OCI-LY1 (cell line): Measurements from ENCODE around the gene CLPTM1L.

Source experiments
- H2AFZ ChIP-seq: fragments of 200-600 bp; sonication (generic), shearing (Covaris generic); 2 replicates; pipeline ENCODE4 v1.6.0; 2014; ENCODE audit warnings: antibody characterized with exemption, mild to moderate bottlenecking, low read length
- H3F3A ChIP-seq: fragments of 200-600 bp; sonication (generic), shearing (Covaris generic); 2 replicates; pipeline ENCODE4 v1.6.0; 2014; ENCODE audit warnings: mild to moderate bottlenecking, antibody characterized with exemption, low read length, moderate library complexity; ENCODE audit not compliant: insufficient read depth
- H3K27ac ChIP-seq: fragments of 200-600 bp; sonication (generic); 2 replicates; pipeline ENCODE4 v1.5.1; 2014; ENCODE audit warnings: low read length, mixed run types, mild to moderate bottlenecking, low read depth; ENCODE audit not compliant: poor library complexity, severe bottlenecking
- H3K27me3 ChIP-seq: fragments of 200-600 bp; sonication (generic); 2 replicates; pipeline ENCODE4 v1.6.0; 2014; ENCODE audit warnings: antibody characterized with exemption, mild to moderate bottlenecking, low read length, moderate library complexity; ENCODE audit not compliant: insufficient read depth
- H3K36me3 ChIP-seq: fragments of 200-600 bp; sonication (generic); 2 replicates; pipeline ENCODE4 v1.6.1; 2014; ENCODE audit warnings: mild to moderate bottlenecking, antibody characterized with exemption, low read length, moderate library complexity, mixed read lengths; ENCODE audit not compliant: insufficient read depth
- H3K4me1 ChIP-seq: fragments of 200-600 bp; sonication (generic); 2 replicates; pipeline ENCODE4 v1.5.1; 2014; ENCODE audit warnings: mild to moderate bottlenecking, low read length, moderate library complexity; ENCODE audit not compliant: insufficient read depth, severe bottlenecking
- H3K4me2 ChIP-seq: fragments of 200-600 bp; sonication (generic), shearing (Covaris generic); 2 replicates; pipeline ENCODE4 v1.6.1; 2014; ENCODE audit warnings: low read length
- H3K4me3 ChIP-seq: fragments of 200-600 bp; sonication (generic); 2 replicates; pipeline ENCODE4 v1.5.1; 2014; ENCODE audit warnings: low read length, low read depth, mild to moderate bottlenecking, mixed read lengths; ENCODE audit not compliant: poor library complexity, severe bottlenecking
- H3K79me2 ChIP-seq: fragments of 200-600 bp; shearing (Covaris generic); 2 replicates; pipeline ENCODE4 v1.6.1; 2016; ENCODE audit warnings: mixed run types, low read length, mixed read lengths; ENCODE audit not compliant: insufficient read depth
- H3K9ac ChIP-seq: fragments of 200-600 bp; sonication (generic), shearing (Covaris generic); 2 replicates; pipeline ENCODE4 v1.6.1; 2014; ENCODE audit warnings: mild to moderate bottlenecking, low read length, mixed read lengths
- H3K9me2 ChIP-seq: fragments of 200-600 bp; sonication (generic), shearing (Covaris generic); 2 replicates; pipeline ENCODE4 v1.6.1; 2014; ENCODE audit warnings: low read depth, mild to moderate bottlenecking, low read length, mixed read lengths
- H3K9me3 ChIP-seq: fragments of 200-600 bp; shearing (Covaris generic); 2 replicates; pipeline ENCODE4 v1.6.1; 2014; ENCODE audit warnings: low read length, mixed read lengths
- H4K20me1 ChIP-seq: fragments of 200-600 bp; sonication (generic), shearing (Covaris generic); 2 replicates; pipeline ENCODE4 v1.6.0; 2016; ENCODE audit warnings: mild to moderate bottlenecking, low read length; ENCODE audit not compliant: insufficient read depth
- EZH2 ChIP-seq: fragments of 200-600 bp; sonication (generic), shearing (Covaris generic); IDR thresholded peaks from 2 replicates; pipeline ENCODE4 v1.8.0; 2017; ENCODE audit warnings: borderline replicate concordance, mixed run types, mild to moderate bottlenecking, antibody characterized with exemption, low read length, moderate library complexity, mixed read lengths
- TF ChIP-seq, protein P1 (sequence below): fragments of 200-600 bp; sonication (generic), shearing (Covaris generic); IDR thresholded peaks from 2 replicates; pipeline ENCODE4 v1.5.1; 2017; ENCODE audit warnings: mild to moderate bottlenecking, antibody characterized with exemption, low read length, moderate library complexity, mixed read lengths

CLPTM1L gene

DNA sequence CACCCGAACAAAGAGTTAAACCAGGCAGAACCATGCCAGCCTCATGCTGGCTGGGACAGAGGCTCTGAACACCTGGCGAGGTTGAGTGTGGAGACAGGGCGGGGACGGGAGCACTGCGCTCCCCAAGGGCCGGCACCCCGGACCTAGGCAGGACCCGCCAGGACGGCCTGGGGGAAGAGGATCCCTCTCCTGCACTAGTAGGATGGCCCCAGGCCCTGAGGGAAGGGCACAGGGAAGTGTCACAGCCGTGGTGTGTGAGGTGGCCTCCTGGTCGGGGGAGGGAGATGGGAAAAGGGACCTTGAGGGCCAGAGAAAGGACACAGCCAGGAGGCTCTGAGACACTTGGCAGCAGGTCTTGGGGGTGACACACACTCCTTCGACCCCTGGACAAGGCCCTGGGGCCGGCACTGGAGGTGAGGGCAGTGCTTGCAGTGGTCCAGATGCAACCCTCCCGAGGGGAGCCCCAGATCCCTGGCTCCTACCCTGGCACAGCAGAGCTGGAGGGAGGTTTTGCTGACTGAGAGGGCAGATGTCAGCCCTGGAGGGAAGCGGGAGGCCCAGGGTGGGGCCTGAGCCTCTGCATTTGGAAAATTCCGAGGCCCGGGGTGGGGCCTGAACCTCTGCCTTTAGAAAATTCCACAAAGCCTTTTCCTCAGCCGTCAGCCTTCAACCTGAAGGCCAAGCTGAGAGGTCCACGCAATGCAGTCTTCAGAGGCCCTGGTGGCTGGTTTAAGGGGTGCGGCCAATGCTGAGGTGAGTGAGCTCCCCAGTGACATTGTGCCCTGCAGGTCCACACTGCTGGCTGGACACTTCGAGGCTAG, 25.3 kb downstream of the CLPTM1L start:
- Histone ChIP-seq H3K36me3 (peaks cover 75% of the 10 kb centered on the region), H3K27ac (peak overlapping the region; percentile 100), H3F3A (peaks cover 16% of the 10 kb centered on the region), H3K4me3 (no peak overlapping the region), H3K27me3 (no peaks in the 10 kb centered on the region), H3K9me3 (no peaks in the 10 kb centered on the region), H2AFZ (no peak overlapping the region), H3K79me2 (no peaks in the 10 kb centered on the region), H4K20me1 (no peaks in the 10 kb centered on the region), H3K9ac (no peak overlapping the region), H3K4me1 (peaks cover 33% of the 10 kb centered on the region), H3K9me2 (no peaks in the 10 kb centered on the region), H3K4me2 (no peak overlapping the region)
- TF ChIP-seq, protein P1, sequence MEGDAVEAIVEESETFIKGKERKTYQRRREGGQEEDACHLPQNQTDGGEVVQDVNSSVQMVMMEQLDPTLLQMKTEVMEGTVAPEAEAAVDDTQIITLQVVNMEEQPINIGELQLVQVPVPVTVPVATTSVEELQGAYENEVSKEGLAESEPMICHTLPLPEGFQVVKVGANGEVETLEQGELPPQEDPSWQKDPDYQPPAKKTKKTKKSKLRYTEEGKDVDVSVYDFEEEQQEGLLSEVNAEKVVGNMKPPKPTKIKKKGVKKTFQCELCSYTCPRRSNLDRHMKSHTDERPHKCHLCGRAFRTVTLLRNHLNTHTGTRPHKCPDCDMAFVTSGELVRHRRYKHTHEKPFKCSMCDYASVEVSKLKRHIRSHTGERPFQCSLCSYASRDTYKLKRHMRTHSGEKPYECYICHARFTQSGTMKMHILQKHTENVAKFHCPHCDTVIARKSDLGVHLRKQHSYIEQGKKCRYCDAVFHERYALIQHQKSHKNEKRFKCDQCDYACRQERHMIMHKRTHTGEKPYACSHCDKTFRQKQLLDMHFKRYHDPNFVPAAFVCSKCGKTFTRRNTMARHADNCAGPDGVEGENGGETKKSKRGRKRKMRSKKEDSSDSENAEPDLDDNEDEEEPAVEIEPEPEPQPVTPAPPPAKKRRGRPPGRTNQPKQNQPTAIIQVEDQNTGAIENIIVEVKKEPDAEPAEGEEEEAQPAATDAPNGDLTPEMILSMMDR, result no peak
- TF ChIP-seq EZH2, result no peak

DNA sequence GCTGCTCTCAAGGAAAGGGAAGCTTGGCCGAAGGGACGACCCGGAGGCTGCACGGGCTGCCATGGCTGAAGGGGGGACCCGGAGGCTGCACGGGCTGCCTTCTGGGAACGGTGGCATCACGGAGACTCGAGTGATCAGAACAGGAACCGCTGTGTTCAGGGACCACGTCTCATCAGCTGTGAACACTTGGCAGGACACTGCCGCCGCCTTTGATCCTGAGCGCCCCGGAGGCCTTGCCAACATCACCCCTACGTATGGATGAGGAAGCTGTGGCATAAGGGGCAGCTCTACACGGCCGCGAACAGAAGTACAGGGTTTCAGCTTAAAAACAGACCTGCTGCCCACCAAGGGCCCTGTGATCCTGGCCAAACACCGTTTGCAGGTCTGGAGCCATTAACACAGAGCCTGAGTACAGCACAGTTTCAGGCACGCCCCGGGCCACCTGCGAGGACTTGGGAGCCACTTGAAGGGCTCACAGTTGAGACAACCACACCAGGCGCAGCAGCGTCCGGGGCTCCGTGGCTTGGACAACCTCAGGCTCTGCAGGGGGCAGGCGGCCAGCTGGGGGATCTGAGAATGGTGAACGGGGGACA, 26.1 kb downstream of the CLPTM1L start:
- Histone ChIP-seq H3K4me2 (no peak overlapping the region), H3K27me3 (no peaks in the 10 kb centered on the region), H3K4me3 (no peak overlapping the region), H3K79me2 (no peaks in the 10 kb centered on the region), H3K4me1 (peaks cover 42% of the 10 kb centered on the region), H3K36me3 (peaks cover 66% of the 10 kb centered on the region), H4K20me1 (no peaks in the 10 kb centered on the region), H3K9me2 (no peaks in the 10 kb centered on the region), H2AFZ (no peak overlapping the region), H3F3A (peaks cover 18% of the 10 kb centered on the region), H3K9ac (no peak overlapping the region), H3K27ac (peak overlapping the region; percentile 100), H3K9me3 (no peaks in the 10 kb centered on the region)
- TF ChIP-seq, protein P1, result no peak
- no peak for TF ChIP-seq EZH2

DNA sequence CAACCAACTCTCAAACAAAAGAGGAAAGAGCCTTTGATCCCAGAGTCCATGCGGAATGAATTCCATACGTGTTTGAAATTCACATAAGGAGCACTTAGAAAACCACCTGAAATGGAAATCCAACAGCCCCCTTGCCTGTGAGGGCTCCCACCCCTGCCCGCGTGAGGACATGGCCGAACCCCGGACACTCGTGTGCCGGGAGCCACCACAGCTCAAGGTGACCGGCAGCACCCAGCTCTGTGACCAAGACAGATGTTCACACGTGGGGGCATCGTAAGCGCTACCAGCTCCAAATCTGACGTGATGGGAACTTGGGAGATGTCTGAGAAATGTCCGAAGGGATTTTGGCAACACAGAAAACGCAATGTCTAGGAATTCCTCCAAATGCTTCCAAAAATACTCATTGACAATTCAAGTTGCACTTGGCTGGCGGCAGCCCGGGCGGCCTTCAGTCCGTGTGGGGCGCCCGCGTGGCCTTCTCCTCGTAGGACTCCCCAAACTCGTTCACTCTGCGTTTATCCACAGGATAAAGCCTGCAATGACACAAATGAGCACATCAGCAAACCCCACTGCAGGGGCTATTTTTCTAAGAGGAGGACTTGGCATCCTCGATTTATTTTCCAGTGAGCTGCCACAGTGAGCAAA, 26.9 kb downstream of the CLPTM1L start:
- no peak for TF ChIP-seq EZH2
- TF ChIP-seq, protein P1, result no peak
- Histone ChIP-seq H3K4me2 (no peak overlapping the region), H4K20me1 (no peaks in the 10 kb centered on the region), H3K9me2 (no peaks in the 10 kb centered on the region), H2AFZ (no peak overlapping the region), H3K27ac (peak overlapping the region; percentile 100), H3K9me3 (no peaks in the 10 kb centered on the region), H3K4me3 (no peak overlapping the region), H3F3A (peaks cover 18% of the 10 kb centered on the region), H3K4me1 (peaks cover 49% of the 10 kb centered on the region), H3K79me2 (no peaks in the 10 kb centered on the region), H3K36me3 (peaks cover 59% of the 10 kb centered on the region), H3K9ac (no peak overlapping the region), H3K27me3 (no peaks in the 10 kb centered on the region)
